ENCODE results near the gene PARS2.

GRCh38 chr1:54782588-54782987 is 18.3 kb upstream of the PARS2 start:
- TF ChIP-seq, protein P1, sequence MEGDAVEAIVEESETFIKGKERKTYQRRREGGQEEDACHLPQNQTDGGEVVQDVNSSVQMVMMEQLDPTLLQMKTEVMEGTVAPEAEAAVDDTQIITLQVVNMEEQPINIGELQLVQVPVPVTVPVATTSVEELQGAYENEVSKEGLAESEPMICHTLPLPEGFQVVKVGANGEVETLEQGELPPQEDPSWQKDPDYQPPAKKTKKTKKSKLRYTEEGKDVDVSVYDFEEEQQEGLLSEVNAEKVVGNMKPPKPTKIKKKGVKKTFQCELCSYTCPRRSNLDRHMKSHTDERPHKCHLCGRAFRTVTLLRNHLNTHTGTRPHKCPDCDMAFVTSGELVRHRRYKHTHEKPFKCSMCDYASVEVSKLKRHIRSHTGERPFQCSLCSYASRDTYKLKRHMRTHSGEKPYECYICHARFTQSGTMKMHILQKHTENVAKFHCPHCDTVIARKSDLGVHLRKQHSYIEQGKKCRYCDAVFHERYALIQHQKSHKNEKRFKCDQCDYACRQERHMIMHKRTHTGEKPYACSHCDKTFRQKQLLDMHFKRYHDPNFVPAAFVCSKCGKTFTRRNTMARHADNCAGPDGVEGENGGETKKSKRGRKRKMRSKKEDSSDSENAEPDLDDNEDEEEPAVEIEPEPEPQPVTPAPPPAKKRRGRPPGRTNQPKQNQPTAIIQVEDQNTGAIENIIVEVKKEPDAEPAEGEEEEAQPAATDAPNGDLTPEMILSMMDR (IDR thresholded peaks at IDR 0.05): no peak
- TF ChIP-seq POLR2AphosphoS5 (IDR thresholded peaks at IDR 0.05): no peak

Data from upper lobe of left lung (tissue), 4 donors.